ENCODE measurements around the gene CSF1R. TPM values are rescaled to one million over a fixed set of nuclear protein-coding genes. Genes with fewer than 3 reads are reported as not detected.

Gene CSF1R
- polyA plus RNA-seq, 1 donor (not counting 4 experiments of a cell fraction or from before 2014, with no cell fraction given) = not detected

GRCh38 chr5:150022681-150023080, 63.7 kb downstream of the CSF1R start:
- Histone ChIP-seq H3K4me3 (ENCODE audit: control insufficient read depth in 2 of 3, extremely low read depth in 1 of 3, insufficient read depth in 2 of 3, low read depth in 1 of 3, low read length in 3 of 3) (peak overlapping the region in 2 of 3 experiments; percentile 17 to 33), H3K4me2 (ENCODE audit: control insufficient read depth, extremely low read depth, insufficient read depth, low read depth, low read length) (peak overlapping the region; percentile 84), H3K36me3 (ENCODE audit: control insufficient read depth in 2 of 2, extremely low read depth in 1 of 2, insufficient read depth in 2 of 2, low read length in 2 of 2) (peaks cover 36 to 50% of the 10 kb centered on the region in 2 experiments), H3K27ac (ENCODE audit: control insufficient read depth, insufficient read depth, low read length) (peak overlapping the region; percentile 83), H2AFZ (ENCODE audit: control insufficient read depth, low read length) (no peak overlapping the region), H3K9me1 (ENCODE audit: control insufficient read depth, extremely low read depth, insufficient read depth, low read length) (no peaks in the 10 kb centered on the region), H3K79me2 (ENCODE audit: control insufficient read depth, insufficient read depth, low read length) (peaks cover 25% of the 10 kb centered on the region), H3K9me3 (ENCODE audit: control insufficient read depth, low read depth, low read length) (no peaks in the 10 kb centered on the region), H3K27me3 (ENCODE audit: control insufficient read depth, extremely low read depth, insufficient read depth, low read length) (no peaks in the 10 kb centered on the region), H4K20me1 (ENCODE audit: control insufficient read depth, extremely low read depth, insufficient read depth, low read length) (no peaks in the 10 kb centered on the region), H3K9ac (ENCODE audit: control insufficient read depth, extremely low read depth, insufficient read depth, low read length) (peak overlapping the region; percentile 33), H3K4me1 (ENCODE audit: control insufficient read depth, extremely low read depth, insufficient read depth, low read length) (peaks cover 43% of the 10 kb centered on the region)
- no peak for FAIRE-seq
- no peak for DNase-seq (ENCODE audit: low read depth, low spot score)
- dilution Hi-C loops (cut with MboI; ENCODE audit: extremely low pct_ligation_motif_present, low sequenced_read_pairs) = no loop called here
- TF ChIP-seq EZH2 (IDR thresholded peaks at IDR 0.05; ENCODE audit: low read length) (no peak), CTCF (optimal IDR thresholded peaks at IDR 0.05 in 1 of 3, IDR thresholded peaks at IDR 0.05 in 1 of 3, conservative IDR thresholded peaks at IDR 0.05 in 1 of 3; ENCODE audit: extremely low read depth in 1 of 3, insufficient read depth in 2 of 3, low read length in 3 of 3) (no peak)

GRCh38 chr5:150022158-150022531, 64.2 kb downstream of the CSF1R start:
- Histone ChIP-seq H3K36me3 (ENCODE audit: control insufficient read depth in 2 of 2, extremely low read depth in 1 of 2, insufficient read depth in 2 of 2, low read length in 2 of 2) (peaks cover 36 to 45% of the 10 kb centered on the region in 2 experiments), H3K9me3 (ENCODE audit: control insufficient read depth, low read depth, low read length) (no peaks in the 10 kb centered on the region), H3K27ac (ENCODE audit: control insufficient read depth, insufficient read depth, low read length) (peak overlapping the region; percentile 83), H3K9ac (ENCODE audit: control insufficient read depth, extremely low read depth, insufficient read depth, low read length) (peak overlapping the region; percentile 33), H2AFZ (ENCODE audit: control insufficient read depth, low read length) (no peak overlapping the region), H3K4me3 (ENCODE audit: control insufficient read depth in 2 of 3, extremely low read depth in 1 of 3, insufficient read depth in 2 of 3, low read depth in 1 of 3, low read length in 3 of 3) (peak overlapping the region in 2 of 3 experiments; percentile 15 to 33), H3K9me1 (ENCODE audit: control insufficient read depth, extremely low read depth, insufficient read depth, low read length) (no peaks in the 10 kb centered on the region), H4K20me1 (ENCODE audit: control insufficient read depth, extremely low read depth, insufficient read depth, low read length) (no peaks in the 10 kb centered on the region), H3K79me2 (ENCODE audit: control insufficient read depth, insufficient read depth, low read length) (peaks cover 25% of the 10 kb centered on the region), H3K27me3 (ENCODE audit: control insufficient read depth, extremely low read depth, insufficient read depth, low read length) (no peaks in the 10 kb centered on the region), H3K4me2 (ENCODE audit: control insufficient read depth, extremely low read depth, insufficient read depth, low read depth, low read length) (peak overlapping the region; percentile 84), H3K4me1 (ENCODE audit: control insufficient read depth, extremely low read depth, insufficient read depth, low read length) (peaks cover 49% of the 10 kb centered on the region)
- DNase-seq (ENCODE audit: low read depth, low spot score) (peak; percentile 54), FAIRE-seq (peak; percentile 69)
- dilution Hi-C loops (cut with MboI; ENCODE audit: extremely low pct_ligation_motif_present, low sequenced_read_pairs) = no loop called here
- TF ChIP-seq EZH2 (IDR thresholded peaks at IDR 0.05; ENCODE audit: low read length) (no peak), CTCF (optimal IDR thresholded peaks at IDR 0.05 in 1 of 3, IDR thresholded peaks at IDR 0.05 in 1 of 3, conservative IDR thresholded peaks at IDR 0.05 in 1 of 3; ENCODE audit: extremely low read depth in 1 of 3, insufficient read depth in 2 of 3, low read length in 3 of 3) (no peak)
